Measurements from ENCODE around the gene CDK5RAP1. TPM values are rescaled to one million over a fixed set of nuclear protein-coding genes. Genes with fewer than 3 reads are reported as not detected.

Gene CDK5RAP1
- total RNA-seq, 2 experiments from 2014 or later = 40.0 to 41.5 TPM

DNA sequence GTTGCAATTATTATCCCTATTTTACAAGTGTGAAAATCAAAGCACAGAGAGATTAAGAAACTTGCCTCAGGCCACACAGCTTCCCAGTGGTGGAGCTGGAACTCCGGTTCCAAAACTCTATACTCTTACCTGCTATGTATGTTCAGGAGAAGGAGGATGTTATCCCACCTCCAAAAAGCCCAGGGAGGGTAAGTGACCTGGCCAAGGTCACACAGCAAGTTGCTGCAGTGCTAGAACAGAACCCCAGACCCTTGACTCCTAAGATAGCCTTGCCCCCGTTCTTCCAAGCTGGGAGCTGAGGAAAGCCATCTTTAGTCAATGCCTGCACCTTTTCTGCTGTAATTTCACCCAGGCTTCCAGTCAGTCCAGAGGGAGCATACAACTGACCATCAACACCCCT, 76.0 kb downstream of the CDK5RAP1 start:
- DNase-seq = no peak
- Mint-ChIP-seq H3K27me3 (peaks cover 7% of the 10 kb centered on the region), H3K9me3 (no peaks in the 10 kb centered on the region), H3K4me3 (no peak overlapping the region), H3K4me1 (no peaks in the 10 kb centered on the region), H3K27ac (no peak overlapping the region), H3K36me3 (no peaks in the 10 kb centered on the region)
- no peak for ATAC-seq (ENCODE audit: low read depth)
- POLR2A ChIA-PET = no interaction called here

GRCh38 chr20:33323236-33323635, 78.1 kb downstream of the CDK5RAP1 start:
- Mint-ChIP-seq H3K4me1 (no peaks in the 10 kb centered on the region), H3K9me3 (no peaks in the 10 kb centered on the region), H3K4me3 (no peak overlapping the region), H3K27ac (no peak overlapping the region), H3K27me3 (peaks cover 7% of the 10 kb centered on the region), H3K36me3 (no peaks in the 10 kb centered on the region)
- POLR2A ChIA-PET = no interaction called here
- ATAC-seq (ENCODE audit: low read depth) (no peak), DNase-seq (no peak)

GRCh38 chr20:33322456-33322855, 78.9 kb downstream of the CDK5RAP1 start:
- H3K27ac Mint-ChIP-seq = no peak overlapping the region
- no peak overlapping the region for H3K4me3 Mint-ChIP-seq
- H3K9me3 Mint-ChIP-seq = no peaks in the 10 kb centered on the region
- ATAC-seq (ENCODE audit: low read depth) (no peak), DNase-seq (no peak)
- no peaks in the 10 kb centered on the region for H3K4me1 Mint-ChIP-seq
- POLR2A ChIA-PET = no interaction called here
- no peaks in the 10 kb centered on the region for H3K36me3 Mint-ChIP-seq
- peaks cover 9% of the 10 kb centered on the region for H3K27me3 Mint-ChIP-seq

- H3K27me3 Mint-ChIP-seq = peaks cover 10% of the 10 kb centered on the region
- H3K9me3 Mint-ChIP-seq = no peaks in the 10 kb centered on the region
- no peaks in the 10 kb centered on the region for H3K4me1 Mint-ChIP-seq
- no peak for DNase-seq
- no peak overlapping the region for H3K4me3 Mint-ChIP-seq
- no peaks in the 10 kb centered on the region for H3K36me3 Mint-ChIP-seq
- no peak overlapping the region for H3K27ac Mint-ChIP-seq
- ATAC-seq (ENCODE audit: low read depth) = no peak
- POLR2A ChIA-PET = interaction anchor here (0.7 kb wide), 1 partner anchor 9 kb away, joined by 4 read pairs; no protein-coding TSS in a partner anchor
These were observed 81.3 kb downstream of the CDK5RAP1 start for GRCh38 chr20:33320006-33320405.

- DNase-seq (no peak), ATAC-seq (ENCODE audit: low read depth) (no peak)
- H3K36me3 Mint-ChIP-seq = no peaks in the 10 kb centered on the region
- no peaks in the 10 kb centered on the region for H3K4me1 Mint-ChIP-seq
- no peak overlapping the region for H3K4me3 Mint-ChIP-seq
- no peaks in the 10 kb centered on the region for H3K9me3 Mint-ChIP-seq
- peaks cover 16% of the 10 kb centered on the region for H3K27me3 Mint-ChIP-seq
- no peak overlapping the region for H3K27ac Mint-ChIP-seq
- POLR2A ChIA-PET = no interaction called here
These were observed 83.3 kb downstream of the CDK5RAP1 start for GRCh38 chr20:33318096-33318429.

- DNase-seq (no peak), ATAC-seq (ENCODE audit: low read depth) (no peak)
- Mint-ChIP-seq H3K27me3 (peaks cover 16% of the 10 kb centered on the region), H3K9me3 (no peaks in the 10 kb centered on the region), H3K4me1 (no peaks in the 10 kb centered on the region), H3K36me3 (no peaks in the 10 kb centered on the region), H3K27ac (no peak overlapping the region), H3K4me3 (no peak overlapping the region)
- POLR2A ChIA-PET = no interaction called here
These were observed 83.8 kb downstream of the CDK5RAP1 start for GRCh38 chr20:33317424-33318095.

- POLR2A ChIA-PET = no interaction called here
- no peaks in the 10 kb centered on the region for H3K36me3 Mint-ChIP-seq
- no peak overlapping the region for H3K4me3 Mint-ChIP-seq
- H3K4me1 Mint-ChIP-seq = no peaks in the 10 kb centered on the region
- DNase-seq (no peak), ATAC-seq (ENCODE audit: low read depth) (no peak)
- H3K9me3 Mint-ChIP-seq = no peaks in the 10 kb centered on the region
- peaks cover 13% of the 10 kb centered on the region for H3K27me3 Mint-ChIP-seq
- H3K27ac Mint-ChIP-seq = no peak overlapping the region
These were observed 84.4 kb downstream of the CDK5RAP1 start for GRCh38 chr20:33316958-33317357.

- POLR2A ChIA-PET = no interaction called here
- no peak overlapping the region for H3K4me3 Mint-ChIP-seq
- no peak for DNase-seq
- H3K4me1 Mint-ChIP-seq = no peaks in the 10 kb centered on the region
- H3K27me3 Mint-ChIP-seq = peaks cover 12% of the 10 kb centered on the region
- H3K27ac Mint-ChIP-seq = no peak overlapping the region
- no peak for ATAC-seq (ENCODE audit: low read depth)
- no peaks in the 10 kb centered on the region for H3K36me3 Mint-ChIP-seq
- no peaks in the 10 kb centered on the region for H3K9me3 Mint-ChIP-seq
These were observed 85.0 kb downstream of the CDK5RAP1 start for GRCh38 chr20:33316343-33316742.

- no peaks in the 10 kb centered on the region for H3K36me3 Mint-ChIP-seq
- no peaks in the 10 kb centered on the region for H3K4me1 Mint-ChIP-seq
- POLR2A ChIA-PET = no interaction called here
- no peak overlapping the region for H3K4me3 Mint-ChIP-seq
- DNase-seq (no peak), ATAC-seq (ENCODE audit: low read depth) (no peak)
- H3K27me3 Mint-ChIP-seq = peaks cover 10% of the 10 kb centered on the region
- H3K27ac Mint-ChIP-seq = no peak overlapping the region
- H3K9me3 Mint-ChIP-seq = peaks cover under 1% of the 10 kb centered on the region
These were observed 87.5 kb downstream of the CDK5RAP1 start for GRCh38 chr20:33313686-33314314.

GRCh38 chr20:33312583-33312982, 88.7 kb downstream of the CDK5RAP1 start:
- Mint-ChIP-seq H3K4me3 (no peak overlapping the region), H3K9me3 (peaks cover 3% of the 10 kb centered on the region), H3K27ac (no peak overlapping the region), H3K27me3 (peaks cover 10% of the 10 kb centered on the region), H3K4me1 (peaks cover 1% of the 10 kb centered on the region), H3K36me3 (no peaks in the 10 kb centered on the region)
- ATAC-seq (ENCODE audit: low read depth) (no peak), DNase-seq (no peak)
- POLR2A ChIA-PET = no interaction called here

GRCh38 chr20:33311996-33312395, 89.3 kb downstream of the CDK5RAP1 start:
- DNase-seq = no peak
- no peak overlapping the region for H3K27ac Mint-ChIP-seq
- peaks cover 1% of the 10 kb centered on the region for H3K4me1 Mint-ChIP-seq
- POLR2A ChIA-PET = no interaction called here
- peaks cover 6% of the 10 kb centered on the region for H3K27me3 Mint-ChIP-seq
- no peak for ATAC-seq (ENCODE audit: low read depth)
- H3K9me3 Mint-ChIP-seq = peaks cover 3% of the 10 kb centered on the region
- H3K36me3 Mint-ChIP-seq = no peaks in the 10 kb centered on the region
- H3K4me3 Mint-ChIP-seq = no peak overlapping the region

DNA sequence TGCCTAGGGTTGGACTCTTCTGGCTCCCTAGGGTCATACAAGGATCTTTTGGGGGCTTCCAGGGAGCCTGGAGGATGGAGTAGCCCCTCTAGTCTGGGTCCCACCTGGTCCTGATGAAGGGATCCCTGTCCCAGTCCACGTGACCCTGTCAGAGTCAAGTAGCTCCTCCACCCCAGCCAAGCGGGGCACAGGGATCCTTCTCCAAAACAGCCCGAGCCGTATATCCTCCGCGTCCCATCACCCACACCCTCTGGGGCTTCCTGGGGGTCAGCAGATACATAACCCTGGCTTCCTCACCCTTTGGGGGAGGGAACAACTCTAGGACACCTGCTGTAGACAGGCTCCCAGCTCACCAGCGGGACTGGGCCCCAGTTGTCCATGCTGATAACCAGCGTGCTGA, 90.3 kb downstream of the CDK5RAP1 start:
- Mint-ChIP-seq H3K4me3 (no peak overlapping the region), H3K4me1 (peaks cover 1% of the 10 kb centered on the region), H3K36me3 (no peaks in the 10 kb centered on the region), H3K27ac (no peak overlapping the region), H3K27me3 (peaks cover 6% of the 10 kb centered on the region), H3K9me3 (peaks cover 3% of the 10 kb centered on the region)
- no peak for DNase-seq
- ATAC-seq (ENCODE audit: low read depth) = no peak
- POLR2A ChIA-PET = interaction anchor here (0.6 kb wide), 1 partner anchor 9 kb away, joined by 4 read pairs; no protein-coding TSS in a partner anchor

DNA sequence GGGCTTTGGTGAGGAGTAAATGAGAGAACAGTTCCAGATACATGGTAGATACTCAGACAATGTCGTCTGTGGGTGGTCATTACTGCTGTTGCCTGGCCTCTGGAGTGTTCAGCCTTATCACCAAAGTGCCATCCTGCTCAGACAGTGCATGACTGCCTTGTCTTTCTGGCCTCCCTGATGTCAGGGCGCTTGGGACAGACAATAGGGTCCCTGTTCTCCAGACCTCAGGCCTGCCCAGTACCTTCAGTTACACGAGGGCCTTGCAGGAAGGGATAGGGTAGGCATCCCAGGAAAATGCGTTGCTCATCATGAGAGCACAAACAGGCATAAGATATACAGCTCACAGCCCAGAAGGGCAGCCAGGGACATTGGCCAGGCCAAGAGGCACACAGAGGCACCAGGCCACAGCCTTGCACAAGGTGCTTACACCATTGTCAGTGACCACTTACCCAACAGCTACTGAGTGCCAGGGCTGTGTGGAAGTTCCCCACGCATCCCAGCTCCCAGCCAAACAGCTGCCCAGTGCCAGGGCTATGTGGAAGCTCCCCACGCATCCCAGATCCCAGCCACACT, 90.9 kb downstream of the CDK5RAP1 start:
- no peak for ATAC-seq (ENCODE audit: low read depth)
- Mint-ChIP-seq H3K4me3 (no peak overlapping the region), H3K27ac (no peak overlapping the region), H3K27me3 (peaks cover 6% of the 10 kb centered on the region), H3K9me3 (peaks cover 3% of the 10 kb centered on the region), H3K4me1 (peaks cover 1% of the 10 kb centered on the region), H3K36me3 (no peaks in the 10 kb centered on the region)
- POLR2A ChIA-PET = interaction anchor here (0.6 kb wide), 1 partner anchor 10 kb away, joined by 4 read pairs; no protein-coding TSS in a partner anchor
- DNase-seq = no peak

DNA sequence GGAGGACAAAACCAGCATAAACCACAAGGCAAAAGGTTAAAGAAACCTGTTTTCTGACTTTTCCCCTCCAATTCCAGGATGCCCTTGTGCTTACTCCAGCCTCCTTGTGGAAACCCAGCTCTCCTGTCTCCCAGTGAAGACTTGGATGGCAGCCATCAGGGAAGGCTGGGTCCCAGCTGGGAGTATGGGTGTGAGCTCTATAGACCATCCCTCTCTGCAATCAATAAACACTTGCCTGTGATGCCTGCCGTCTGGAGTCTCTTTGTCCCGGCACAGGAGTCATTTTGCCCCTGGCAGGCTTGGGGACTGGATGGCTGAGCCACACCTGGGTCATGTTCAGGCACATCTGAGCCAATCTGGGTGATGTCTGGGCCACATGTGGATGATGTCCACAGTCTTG, 91.7 kb downstream of the CDK5RAP1 start:
- Mint-ChIP-seq H3K36me3 (no peaks in the 10 kb centered on the region), H3K27me3 (peaks cover 6% of the 10 kb centered on the region), H3K27ac (no peak overlapping the region), H3K9me3 (peaks cover 3% of the 10 kb centered on the region), H3K4me3 (no peak overlapping the region), H3K4me1 (peaks cover 1% of the 10 kb centered on the region)
- POLR2A ChIA-PET = no interaction called here
- DNase-seq (no peak), ATAC-seq (ENCODE audit: low read depth) (no peak)
